ENCODE data around the gene BTN1A1. TPM values are rescaled to one million over a fixed set of nuclear protein-coding genes. Genes with fewer than 3 reads are reported as not detected.
"Not testable (repeated sequence)": the region's sequence is repeated elsewhere in the genome, so short reads cannot be mapped to it uniquely, and the experiment has no call there.

The BTN1A1 gene
- total RNA-seq, 1 experiment from 2014 or later: 0.15 TPM

DNA sequence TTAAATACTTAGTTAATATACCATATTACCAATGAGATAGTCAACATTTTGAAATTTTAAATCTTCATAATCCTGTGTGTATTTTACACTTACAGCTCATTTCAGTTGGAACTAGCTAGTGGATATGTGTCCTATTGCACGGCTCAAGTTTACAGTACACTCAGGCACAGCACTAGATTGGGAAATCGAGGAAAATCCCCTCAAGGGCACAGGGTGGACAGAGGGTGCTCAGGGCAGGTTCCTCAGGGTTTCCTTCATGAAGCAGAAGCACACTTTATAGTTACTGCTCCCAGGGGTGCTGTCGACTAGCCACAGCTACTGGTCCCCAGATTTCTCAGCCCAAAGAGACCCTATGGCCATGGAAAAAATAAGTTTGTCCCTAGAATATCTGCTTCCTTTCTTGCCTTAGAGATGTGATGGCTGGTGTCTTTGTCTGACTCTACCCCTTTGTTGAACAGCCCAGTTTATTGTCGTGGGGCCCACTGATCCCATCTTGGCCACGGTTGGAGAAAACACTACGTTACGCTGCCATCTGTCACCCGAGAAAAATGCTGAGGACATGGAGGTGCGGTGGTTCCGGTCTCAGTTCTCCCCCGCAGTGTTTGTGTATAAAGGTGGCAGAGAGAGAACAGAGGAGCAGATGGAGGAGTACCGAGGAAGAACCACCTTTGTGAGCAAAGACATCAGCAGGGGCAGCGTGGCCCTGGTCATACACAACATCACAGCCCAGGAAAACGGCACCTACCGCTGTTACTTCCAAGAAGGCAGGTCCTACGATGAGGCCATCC lies 40.9 kb upstream of the BTN1A1 start (continued):
- no peak for TF ChIP-seq FOXP4 (CRISPR knock-in tag; IDR thresholded peaks at IDR 0.05)
- no peak for TF ChIP-seq TP53 (CRISPR knock-in tag; IDR thresholded peaks at IDR 0.05)
- TF ChIP-seq SOX15 (CRISPR knock-in tag; IDR thresholded peaks at IDR 0.05): no peak
- no peak for TF ChIP-seq ZNF232 (CRISPR knock-in tag; IDR thresholded peaks at IDR 0.05)
- no peak for TF ChIP-seq CREB1 (CRISPR knock-in tag; IDR thresholded peaks at IDR 0.05)
- no peak for TF ChIP-seq USF2 (CRISPR knock-in tag; IDR thresholded peaks at IDR 0.05)
- no peak for TF ChIP-seq SP1 (CRISPR knock-in tag; conservative IDR thresholded peaks at IDR 0.05)
- TF ChIP-seq USF1 (CRISPR knock-in tag; IDR thresholded peaks at IDR 0.05): no peak
- no peak for TF ChIP-seq SMAD3 (CRISPR knock-in tag; IDR thresholded peaks at IDR 0.05; ENCODE audit: borderline replicate concordance)
- no peak for TF ChIP-seq ZSCAN18 (CRISPR knock-in tag; IDR thresholded peaks at IDR 0.05)
- TF ChIP-seq, protein P1, sequence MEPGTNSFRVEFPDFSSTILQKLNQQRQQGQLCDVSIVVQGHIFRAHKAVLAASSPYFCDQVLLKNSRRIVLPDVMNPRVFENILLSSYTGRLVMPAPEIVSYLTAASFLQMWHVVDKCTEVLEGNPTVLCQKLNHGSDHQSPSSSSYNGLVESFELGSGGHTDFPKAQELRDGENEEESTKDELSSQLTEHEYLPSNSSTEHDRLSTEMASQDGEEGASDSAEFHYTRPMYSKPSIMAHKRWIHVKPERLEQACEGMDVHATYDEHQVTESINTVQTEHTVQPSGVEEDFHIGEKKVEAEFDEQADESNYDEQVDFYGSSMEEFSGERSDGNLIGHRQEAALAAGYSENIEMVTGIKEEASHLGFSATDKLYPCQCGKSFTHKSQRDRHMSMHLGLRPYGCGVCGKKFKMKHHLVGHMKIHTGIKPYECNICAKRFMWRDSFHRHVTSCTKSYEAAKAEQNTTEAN (CRISPR knock-in tag; IDR thresholded peaks at IDR 0.05): no peak

- H3K27me3 Mint-ChIP-seq (ENCODE audit: low read depth); ATAC-seq; H3K9me3 Mint-ChIP-seq; DNase-seq (ENCODE audit: low spot score); H3K4me3 Mint-ChIP-seq; POLR2A ChIA-PET: not testable (repeated sequence)
- peaks cover 61% of the 10 kb centered on the region for H3K36me3 Mint-ChIP-seq
- CTCF ChIA-PET: interaction anchor here (1.2 kb wide), 1 partner anchor 120 kb away, joined by 3 read pairs; no protein-coding TSS in a partner anchor
- 0 out of 2 replicates have a peak overlapping the region, but pooled peaks have one; percentile 19 for H3K27ac Mint-ChIP-seq
- peaks cover 15% of the 10 kb centered on the region for H3K4me1 Mint-ChIP-seq
Measured at GRCh38 chr6:26461353-26461752, 38.8 kb upstream of the BTN1A1 start.

- ATAC-seq (no peak), DNase-seq (ENCODE audit: low spot score) (no peak)
- H3K36me3 Mint-ChIP-seq: peaks cover 84% of the 10 kb centered on the region
- TF ChIP-seq ZNF138 (CRISPR knock-in tag; conservative IDR thresholded peaks at IDR 0.05) (no peak), TCF7 (CRISPR knock-in tag; IDR thresholded peaks at IDR 0.05; ENCODE audit: low read depth) (no peak), ZMAT4 (CRISPR knock-in tag; IDR thresholded peaks at IDR 0.05) (no peak), SP1 (CRISPR knock-in tag; conservative IDR thresholded peaks at IDR 0.05) (no peak)
- TF ChIP-seq, protein P2, sequence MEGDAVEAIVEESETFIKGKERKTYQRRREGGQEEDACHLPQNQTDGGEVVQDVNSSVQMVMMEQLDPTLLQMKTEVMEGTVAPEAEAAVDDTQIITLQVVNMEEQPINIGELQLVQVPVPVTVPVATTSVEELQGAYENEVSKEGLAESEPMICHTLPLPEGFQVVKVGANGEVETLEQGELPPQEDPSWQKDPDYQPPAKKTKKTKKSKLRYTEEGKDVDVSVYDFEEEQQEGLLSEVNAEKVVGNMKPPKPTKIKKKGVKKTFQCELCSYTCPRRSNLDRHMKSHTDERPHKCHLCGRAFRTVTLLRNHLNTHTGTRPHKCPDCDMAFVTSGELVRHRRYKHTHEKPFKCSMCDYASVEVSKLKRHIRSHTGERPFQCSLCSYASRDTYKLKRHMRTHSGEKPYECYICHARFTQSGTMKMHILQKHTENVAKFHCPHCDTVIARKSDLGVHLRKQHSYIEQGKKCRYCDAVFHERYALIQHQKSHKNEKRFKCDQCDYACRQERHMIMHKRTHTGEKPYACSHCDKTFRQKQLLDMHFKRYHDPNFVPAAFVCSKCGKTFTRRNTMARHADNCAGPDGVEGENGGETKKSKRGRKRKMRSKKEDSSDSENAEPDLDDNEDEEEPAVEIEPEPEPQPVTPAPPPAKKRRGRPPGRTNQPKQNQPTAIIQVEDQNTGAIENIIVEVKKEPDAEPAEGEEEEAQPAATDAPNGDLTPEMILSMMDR (IDR thresholded peaks at IDR 0.05): no peak
- no peak overlapping the region for H3K27ac Mint-ChIP-seq
- ChIA-PET POLR2A (no interaction called here), CTCF (no interaction called here)
- peaks cover 3% of the 10 kb centered on the region for H3K4me1 Mint-ChIP-seq
- no peaks in the 10 kb centered on the region for H3K9me3 Mint-ChIP-seq
- no peak overlapping the region for H3K4me3 Mint-ChIP-seq
- H3K27me3 Mint-ChIP-seq (ENCODE audit: low read depth): no peaks in the 10 kb centered on the region
Measured at GRCh38 chr6:26464014-26464413, 36.1 kb upstream of the BTN1A1 start.

Data from WTC11 (cell line).